GM18870 (cell line): ENCODE data around the gene EFNA3.

ENCODE experiments used
- ATAC-seq: cut with Tn5 transposase; IDR thresholded peaks from one replicate; pipeline ENCODE4 v1.9.1; 2021; ENCODE audit warnings: moderate library complexity; ENCODE audit not compliant: unreplicated experiment

The EFNA3 gene

DNA sequence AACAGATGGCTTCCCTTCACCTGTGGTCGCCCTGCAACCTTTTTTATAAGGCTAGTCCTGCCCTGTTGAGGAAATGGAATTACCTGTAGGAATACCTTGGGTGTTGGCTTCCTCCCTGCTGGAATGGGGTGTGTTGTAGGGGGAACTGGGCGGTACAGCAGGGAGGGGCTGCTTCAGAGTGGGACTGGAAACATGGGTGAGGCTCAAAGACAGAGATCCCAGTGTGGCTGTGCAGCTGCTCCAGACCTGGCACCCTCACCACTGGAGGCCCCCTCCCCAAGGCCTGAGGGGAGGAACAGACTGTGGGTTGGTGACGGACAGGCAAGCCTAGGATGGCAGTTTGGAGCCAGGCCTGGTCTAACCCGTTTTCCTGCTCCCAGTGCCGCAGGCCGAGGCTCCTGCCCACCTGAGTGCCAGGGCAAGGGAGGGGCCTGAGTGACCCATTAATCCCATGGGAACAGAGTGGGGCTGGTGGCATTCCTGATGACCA, 4.5 kb downstream of the EFNA3 start:
- no peak for ATAC-seq

DNA sequence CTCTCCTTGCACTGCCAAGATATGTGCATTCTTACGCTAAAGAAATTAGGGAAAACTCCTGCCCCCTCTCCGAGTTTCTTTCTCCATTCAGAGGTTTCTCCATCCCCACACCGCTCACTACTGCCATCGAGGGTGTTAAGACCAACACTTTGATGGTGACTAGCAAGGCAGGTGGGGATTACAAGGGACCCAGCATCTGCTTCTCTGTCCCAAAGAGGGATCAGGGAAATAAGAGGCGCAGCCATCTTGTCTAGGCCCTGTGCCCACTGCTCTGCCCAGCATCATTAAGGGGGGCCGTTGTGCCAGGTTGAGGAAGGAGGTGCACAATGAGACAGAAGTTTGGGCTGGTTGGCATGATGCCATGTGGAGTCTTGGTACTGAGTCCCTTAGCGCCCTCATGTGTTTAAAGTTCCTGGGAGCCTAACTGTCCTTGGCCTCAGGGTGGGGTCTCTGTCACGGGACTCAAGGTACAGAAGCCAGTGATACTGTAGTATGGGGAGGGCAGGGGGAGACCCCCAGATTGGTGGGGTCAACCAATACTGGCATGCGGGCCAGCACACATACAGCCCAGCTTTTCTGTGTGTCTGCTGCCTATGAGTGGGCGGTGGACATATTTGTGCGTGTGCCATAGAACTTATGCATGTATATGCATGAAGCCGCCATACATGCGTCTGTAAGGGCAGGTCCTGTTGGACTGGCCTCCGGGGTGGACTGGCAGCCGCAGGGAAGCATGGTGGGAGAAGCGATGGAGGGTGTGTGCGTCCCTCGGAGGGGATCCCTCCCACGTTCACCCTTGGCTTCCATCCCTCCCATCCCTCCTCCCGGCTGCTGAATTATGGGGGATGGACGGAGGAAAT, 5.5 kb downstream of the EFNA3 start:
- peak; percentile 16 for ATAC-seq

- ATAC-seq: peak; percentile 72
Measured at GRCh38 chr1:155084722-155085503, 6.3 kb downstream of the EFNA3 start.

GRCh38 chr1:155085504-155086127, 7.0 kb downstream of the EFNA3 start:
- no peak for ATAC-seq

DNA sequence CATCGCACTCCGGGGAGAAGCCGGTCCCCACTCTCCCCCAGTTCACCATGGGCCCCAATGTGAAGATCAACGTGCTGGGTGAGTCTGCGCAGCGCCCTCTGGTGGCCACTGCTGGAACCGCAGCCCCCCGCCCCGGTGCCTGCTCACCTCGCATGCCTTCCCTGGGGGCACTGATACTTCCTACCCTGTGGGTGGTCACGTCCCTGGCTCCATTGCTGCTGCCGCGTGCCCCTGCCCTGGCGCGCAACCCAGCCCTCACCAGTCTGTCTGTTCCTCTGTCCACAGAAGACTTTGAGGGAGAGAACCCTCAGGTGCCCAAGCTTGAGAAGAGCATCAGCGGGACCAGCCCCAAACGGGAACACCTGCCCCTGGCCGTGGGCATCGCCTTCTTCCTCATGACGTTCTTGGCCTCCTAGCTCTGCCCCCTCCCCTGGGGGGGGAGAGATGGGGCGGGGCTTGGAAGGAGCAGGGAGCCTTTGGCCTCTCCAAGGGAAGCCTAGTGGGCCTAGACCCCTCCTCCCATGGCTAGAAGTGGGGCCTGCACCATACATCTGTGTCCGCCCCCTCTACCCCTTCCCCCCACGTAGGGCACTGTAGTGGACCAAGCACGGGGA, 7.6 kb downstream of the EFNA3 start:
- no peak for ATAC-seq

DNA sequence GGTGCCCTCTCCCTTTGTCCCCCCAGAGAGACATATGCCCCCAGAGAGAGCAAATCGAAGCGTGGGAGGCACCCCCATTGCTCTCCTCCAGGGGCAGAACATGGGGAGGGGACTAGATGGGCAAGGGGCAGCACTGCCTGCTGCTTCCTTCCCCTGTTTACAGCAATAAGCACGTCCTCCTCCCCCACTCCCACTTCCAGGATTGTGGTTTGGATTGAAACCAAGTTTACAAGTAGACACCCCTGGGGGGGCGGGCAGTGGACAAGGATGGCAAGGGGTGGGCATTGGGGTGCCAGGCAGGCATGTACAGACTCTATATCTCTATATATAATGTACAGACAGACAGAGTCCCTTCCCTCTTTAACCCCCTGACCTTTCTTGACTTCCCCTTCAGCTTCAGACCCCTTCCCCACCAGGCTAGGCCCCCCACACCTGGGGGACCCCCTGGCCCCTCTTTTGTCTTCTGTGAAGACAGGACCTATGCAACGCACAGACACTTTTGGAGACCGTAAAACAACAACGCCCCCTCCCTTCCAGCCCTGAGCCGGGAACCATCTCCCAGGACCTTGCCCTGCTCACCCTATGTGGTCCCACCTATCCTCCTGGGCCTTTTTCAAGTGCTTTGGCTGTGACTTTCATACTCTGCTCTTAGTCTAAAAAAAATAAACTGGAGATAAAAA, 8.4 kb downstream of the EFNA3 start:
- ATAC-seq: no peak

DNA sequence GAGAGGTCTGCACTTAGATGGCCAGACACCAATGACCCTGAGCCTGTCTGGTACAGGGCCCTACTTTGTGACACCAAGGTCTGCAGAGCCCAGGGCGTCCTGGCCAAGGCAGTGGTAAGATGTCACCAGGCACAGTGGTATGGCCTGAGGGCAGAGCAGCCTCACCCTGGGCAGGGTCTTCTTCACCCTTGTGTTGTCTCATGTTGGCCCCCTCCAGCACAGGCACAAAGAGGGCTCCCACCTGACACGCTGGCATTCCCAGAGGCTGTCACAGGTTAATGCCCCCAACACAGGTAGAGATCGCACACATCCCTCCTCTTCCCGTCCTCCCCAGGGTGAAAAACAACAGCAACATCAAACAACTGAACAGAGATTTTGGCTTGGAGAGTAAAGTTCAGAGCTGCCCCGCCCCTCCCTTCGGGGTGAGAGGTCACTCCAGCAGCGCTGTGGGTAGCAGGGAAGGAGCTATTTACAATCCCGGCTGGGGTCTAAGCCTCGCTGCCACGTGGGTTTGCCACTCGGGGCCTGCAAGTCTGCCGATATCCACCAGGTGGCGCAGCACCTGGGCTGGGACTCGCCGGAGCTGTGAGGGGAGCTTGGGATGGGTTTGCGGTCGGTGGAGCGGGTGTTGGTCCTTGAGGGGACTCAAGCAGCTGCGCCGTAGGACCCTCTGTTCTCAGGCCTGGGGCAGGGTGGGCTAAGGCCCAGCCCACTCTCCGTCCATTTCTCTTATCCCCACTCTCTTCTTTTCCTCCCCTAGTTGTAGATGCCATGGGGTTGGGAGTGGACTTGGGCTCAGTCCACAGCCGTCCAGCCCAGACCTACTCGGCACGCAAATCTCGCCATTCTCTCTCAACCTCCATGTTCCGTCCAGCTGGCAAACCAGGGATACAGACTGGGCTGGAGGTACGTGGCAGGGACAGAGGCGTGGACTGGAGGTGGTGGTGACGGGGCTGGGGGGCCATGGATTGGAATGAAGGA, 12.7 kb downstream of the EFNA3 start:
- no peak for ATAC-seq

DNA sequence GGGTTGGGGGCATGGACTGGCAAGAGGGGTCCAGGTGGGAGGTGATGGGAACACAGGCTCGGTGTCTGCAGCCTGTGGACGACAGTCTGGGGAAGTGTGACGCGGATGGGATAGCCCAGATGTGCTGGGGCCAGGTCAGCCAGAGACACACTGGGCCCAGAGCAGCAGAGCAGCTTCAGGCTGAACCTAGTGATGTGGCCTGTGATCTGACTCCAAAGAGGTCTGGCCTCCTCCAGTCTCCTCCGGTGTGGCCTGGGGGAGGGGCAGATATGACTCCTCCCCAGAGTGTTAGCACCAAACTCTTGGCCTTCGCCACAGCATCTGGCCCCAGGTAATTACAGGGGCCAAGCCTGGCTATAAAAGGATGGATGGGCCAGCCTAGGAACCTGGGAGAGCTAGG, 13.5 kb downstream of the EFNA3 start:
- no peak for ATAC-seq

- no peak for ATAC-seq
Measured at GRCh38 chr1:155092641-155093040, 14.0 kb downstream of the EFNA3 start.

- no peak for ATAC-seq
Measured at GRCh38 chr1:155093911-155094621, 15.4 kb downstream of the EFNA3 start.

DNA sequence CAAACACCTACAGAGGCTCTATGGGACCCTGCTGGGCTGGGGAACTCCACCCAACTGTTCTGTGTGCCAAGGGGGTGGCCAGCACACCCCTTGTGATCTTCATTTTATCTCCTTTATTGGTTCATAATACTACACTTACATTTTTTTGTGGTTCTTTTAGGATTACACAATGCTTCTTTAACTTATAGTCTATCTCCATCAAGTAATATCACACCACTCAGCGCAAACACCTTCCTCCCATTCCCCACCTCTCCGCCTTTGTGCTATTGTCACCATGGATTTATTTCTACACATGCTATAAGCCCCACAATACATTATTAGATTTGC, 15.9 kb downstream of the EFNA3 start:
- ATAC-seq: no peak

GRCh38 chr1:155099331-155099730, 20.7 kb downstream of the EFNA3 start:
- no peak for ATAC-seq

DNA sequence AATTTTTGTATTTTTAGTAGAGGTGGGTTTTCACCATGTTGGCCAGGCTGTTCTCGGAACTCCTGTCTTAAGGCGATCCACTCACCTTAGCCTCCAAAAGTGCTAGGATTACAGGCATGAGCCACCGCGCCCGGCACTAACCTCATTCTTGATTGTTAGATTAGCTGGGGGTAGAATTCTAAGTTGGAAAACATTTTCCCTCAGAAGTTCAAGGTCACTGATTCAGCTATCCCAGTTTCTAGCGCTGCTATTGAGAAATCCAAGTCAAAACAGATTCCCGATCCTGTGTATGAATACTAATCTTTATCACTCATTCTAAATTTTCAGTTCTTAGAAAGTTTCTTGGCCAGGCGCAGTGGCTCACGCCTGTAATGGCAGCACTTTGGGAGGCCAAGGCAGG, 24.7 kb downstream of the EFNA3 start:
- ATAC-seq: no peak

- ATAC-seq: no peak
Measured at GRCh38 chr1:155104605-155105534, 26.2 kb downstream of the EFNA3 start.

- no peak for ATAC-seq
Measured at GRCh38 chr1:155105604-155106011, 27.0 kb downstream of the EFNA3 start.

- ATAC-seq: no peak
Measured at GRCh38 chr1:155106862-155107261, 28.2 kb downstream of the EFNA3 start.

DNA sequence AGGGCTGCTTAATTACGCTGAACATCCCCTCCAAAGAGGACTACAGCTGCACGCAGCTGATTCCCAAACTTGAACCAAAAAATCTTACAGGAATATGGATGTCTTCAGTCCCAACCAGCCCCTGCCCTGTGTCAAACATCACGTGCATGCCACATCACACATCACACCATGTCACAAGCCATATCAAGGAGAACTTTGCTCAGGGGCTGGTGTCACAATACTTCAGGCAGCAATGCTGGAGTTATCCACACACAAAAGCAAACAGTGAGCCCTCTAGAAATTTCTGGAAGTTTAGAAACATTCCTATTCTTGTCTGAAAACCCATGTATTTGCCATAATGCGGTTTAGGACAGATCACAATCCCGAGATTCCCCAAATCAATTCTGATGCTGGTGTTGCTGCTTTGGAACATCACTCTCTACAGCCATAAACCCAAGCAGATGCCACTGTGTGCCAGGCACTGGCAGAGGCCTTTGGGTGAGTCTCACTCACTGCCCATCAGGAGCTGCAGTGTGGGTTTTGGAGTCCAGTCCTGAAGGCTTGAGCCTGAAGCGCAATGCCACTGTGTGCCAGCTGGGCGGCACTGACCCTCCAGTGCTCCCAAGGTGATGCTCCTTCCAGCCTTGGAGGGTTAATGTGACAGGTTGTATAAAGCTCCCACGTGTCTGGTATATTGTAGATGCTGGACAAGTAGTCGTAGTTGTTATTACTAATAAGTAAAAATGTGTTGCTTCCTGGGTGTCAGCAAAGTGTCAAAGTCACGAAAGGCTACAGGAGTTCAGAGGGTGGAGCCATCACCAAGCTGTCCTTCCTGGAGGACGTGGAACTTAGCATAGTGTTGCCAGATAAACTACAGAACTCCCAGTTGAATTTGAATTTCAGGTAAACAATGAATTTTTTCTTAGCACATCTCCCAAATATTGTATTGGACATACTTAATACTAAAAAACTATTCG, 28.9 kb downstream of the EFNA3 start:
- no peak for ATAC-seq
